NB4 (cell line): ENCODE results near the gene TMEM181.

Source experiments
- DNase-seq: peaks from one replicate; pipeline ENCODE4 v3.0.0; 2010; ENCODE audit warnings: low read depth
- H3K4me3 ChIP-seq: one replicate; pipeline ENCODE4 v1.5.1; 2011; ENCODE audit warnings: mild to moderate bottlenecking, low read depth, low read length, moderate library complexity
- MAX ChIP-seq: IDR thresholded peaks from 2 replicates; pipeline ENCODE4 v1.6.1; 2011; ENCODE audit warnings: low read depth, low read length
- MYC ChIP-seq: IDR thresholded peaks from 2 replicates; pipeline ENCODE4 v1.6.1; 2011; ENCODE audit warnings: low read depth, low read length
- POLR2A ChIP-seq: IDR thresholded peaks from 2 replicates; pipeline ENCODE4 v1.6.1; 2011; ENCODE audit warnings: mild to moderate bottlenecking; ENCODE audit not compliant: insufficient read length; ENCODE audit errors: extremely low read depth
- TF ChIP-seq, protein P1 (sequence below): IDR thresholded peaks from one replicate; pipeline ENCODE4 v1.5.1; 2012; ENCODE audit warnings: low read depth, low read length

TMEM181 gene

DNA sequence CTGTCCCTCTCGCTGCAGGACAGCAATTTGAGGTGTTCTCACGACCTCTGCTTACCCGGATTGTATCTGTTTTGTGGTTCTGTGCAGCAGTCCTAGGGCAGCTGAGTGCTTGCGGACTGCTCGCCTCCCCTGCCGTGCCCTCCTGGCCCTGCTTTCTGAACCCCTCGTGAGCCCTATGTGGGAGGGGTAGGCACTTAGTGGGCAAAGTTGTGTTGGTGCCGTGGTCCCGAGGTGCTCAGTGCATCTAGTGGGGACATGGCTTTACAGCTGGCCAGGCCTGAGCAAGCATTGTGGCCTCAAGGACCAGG lies 5.2 kb downstream of the TMEM181 start:
- no peak overlapping the region for H3K4me3 ChIP-seq
- no peak for DNase-seq
- TF ChIP-seq POLR2A = no peak
- TF ChIP-seq, protein P1, sequence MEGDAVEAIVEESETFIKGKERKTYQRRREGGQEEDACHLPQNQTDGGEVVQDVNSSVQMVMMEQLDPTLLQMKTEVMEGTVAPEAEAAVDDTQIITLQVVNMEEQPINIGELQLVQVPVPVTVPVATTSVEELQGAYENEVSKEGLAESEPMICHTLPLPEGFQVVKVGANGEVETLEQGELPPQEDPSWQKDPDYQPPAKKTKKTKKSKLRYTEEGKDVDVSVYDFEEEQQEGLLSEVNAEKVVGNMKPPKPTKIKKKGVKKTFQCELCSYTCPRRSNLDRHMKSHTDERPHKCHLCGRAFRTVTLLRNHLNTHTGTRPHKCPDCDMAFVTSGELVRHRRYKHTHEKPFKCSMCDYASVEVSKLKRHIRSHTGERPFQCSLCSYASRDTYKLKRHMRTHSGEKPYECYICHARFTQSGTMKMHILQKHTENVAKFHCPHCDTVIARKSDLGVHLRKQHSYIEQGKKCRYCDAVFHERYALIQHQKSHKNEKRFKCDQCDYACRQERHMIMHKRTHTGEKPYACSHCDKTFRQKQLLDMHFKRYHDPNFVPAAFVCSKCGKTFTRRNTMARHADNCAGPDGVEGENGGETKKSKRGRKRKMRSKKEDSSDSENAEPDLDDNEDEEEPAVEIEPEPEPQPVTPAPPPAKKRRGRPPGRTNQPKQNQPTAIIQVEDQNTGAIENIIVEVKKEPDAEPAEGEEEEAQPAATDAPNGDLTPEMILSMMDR = no peak
- TF ChIP-seq MYC = no peak
- no peak for TF ChIP-seq MAX

DNA sequence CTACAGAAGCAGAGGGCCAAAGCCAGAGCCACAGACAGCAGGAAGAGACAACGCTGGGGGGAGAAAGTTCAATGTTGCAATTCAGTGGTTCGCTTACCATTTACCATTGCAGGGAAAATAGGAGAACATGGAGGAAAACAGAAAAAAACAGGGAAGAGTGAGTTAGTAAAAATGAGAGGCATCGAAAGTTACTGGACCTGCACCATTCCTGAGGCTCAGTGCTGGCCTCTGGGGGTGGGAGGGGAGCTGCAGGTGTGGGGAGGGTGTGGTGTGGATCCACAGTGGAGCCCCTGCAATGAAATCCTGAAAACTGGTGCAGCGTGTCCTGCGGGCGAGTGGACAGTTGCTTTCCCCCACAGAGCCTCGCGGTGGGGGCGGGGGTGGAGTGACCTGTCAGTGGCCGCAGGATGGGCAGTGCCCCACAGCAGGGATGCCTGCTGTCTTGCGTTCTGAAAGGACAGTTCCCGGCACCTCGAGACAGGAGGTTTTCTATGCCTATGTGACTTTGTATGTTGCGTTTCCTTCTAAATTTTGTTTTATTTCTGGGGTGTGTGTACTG lies 5.7 kb downstream of the TMEM181 start:
- TF ChIP-seq POLR2A (no peak), MYC (no peak), MAX (no peak)
- TF ChIP-seq, protein P1 = no peak
- DNase-seq = no peak

DNA sequence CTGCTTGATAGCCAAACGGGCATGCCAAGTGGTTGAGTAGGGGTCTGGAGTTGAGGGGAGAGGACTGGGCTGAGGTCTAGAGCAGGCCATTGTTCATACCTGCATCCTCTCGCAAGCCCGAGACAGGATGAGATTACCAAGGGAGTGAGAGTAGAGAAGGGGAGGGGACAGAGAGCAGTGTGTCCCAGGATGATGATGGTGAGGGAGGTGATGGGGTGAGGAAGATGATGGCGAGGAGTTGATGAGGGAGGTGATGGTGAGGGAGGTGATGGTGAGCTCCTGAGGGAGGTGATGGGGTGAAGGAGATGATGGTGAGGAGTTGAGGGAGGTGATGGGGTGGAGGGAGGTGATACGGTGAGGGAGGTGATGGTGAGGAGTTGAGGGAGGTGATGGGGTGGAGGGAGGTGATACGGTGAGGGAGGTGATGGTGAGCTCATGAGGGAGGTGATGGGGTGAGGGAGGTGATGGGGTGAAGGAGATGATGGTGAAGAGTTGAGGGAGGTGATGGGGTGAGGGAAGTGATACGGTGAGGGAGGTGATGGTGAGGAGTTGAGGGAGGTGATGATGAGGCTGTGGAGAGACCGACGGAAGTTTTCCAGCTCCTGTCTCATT lies 6.4 kb downstream of the TMEM181 start:
- DNase-seq = no peak
- TF ChIP-seq, protein P1 = no peak
- TF ChIP-seq POLR2A = no peak
- no peak for TF ChIP-seq MYC
- TF ChIP-seq MAX = no peak
- H3K4me3 ChIP-seq = no peak overlapping the region

More for the DNA sequence above, 5.7 kb downstream of the TMEM181 start:
- H3K4me3 ChIP-seq = no peak overlapping the region

GRCh38 chr6:158567152-158567551 lies 7.3 kb downstream of the TMEM181 start:
- DNase-seq = no peak
- no peak for TF ChIP-seq MAX
- H3K4me3 ChIP-seq = no peak overlapping the region

GRCh38 chr6:158567871-158568401 lies 8.0 kb downstream of the TMEM181 start:
- H3K4me3 ChIP-seq = no peak overlapping the region
- no peak for DNase-seq
- TF ChIP-seq MYC (no peak), POLR2A (no peak), MAX (no peak)
- TF ChIP-seq, protein P1 = no peak

DNA sequence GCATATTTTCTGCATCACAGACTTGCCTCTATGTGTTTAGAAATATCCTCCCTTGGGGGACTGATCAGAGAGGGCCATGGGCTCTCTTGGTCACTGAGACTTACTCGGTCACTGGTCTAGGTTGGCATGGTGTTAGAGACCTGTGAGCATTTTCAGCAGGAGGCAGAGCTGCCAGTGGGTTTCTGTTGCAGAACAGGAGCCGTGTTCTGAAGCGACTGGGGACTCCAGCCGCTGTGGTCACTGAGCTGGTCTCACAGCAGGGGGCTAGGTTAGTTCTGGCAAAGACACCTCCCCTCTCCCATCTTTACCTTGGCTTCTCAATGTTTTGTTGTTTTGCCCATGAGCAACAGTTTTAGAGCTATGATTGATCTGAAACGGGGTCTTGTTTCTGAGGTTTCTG lies 8.7 kb downstream of the TMEM181 start:
- no peak overlapping the region for H3K4me3 ChIP-seq
- no peak for DNase-seq
- no peak for TF ChIP-seq POLR2A
- TF ChIP-seq MYC = no peak
- no peak for TF ChIP-seq MAX
- TF ChIP-seq, protein P1 = no peak
